ENCODE measurements around the gene CETN1. TPM values are rescaled to one million over a fixed set of nuclear protein-coding genes. Genes with fewer than 3 reads are reported as not detected.

CETN1 gene
- total RNA-seq, 1 donor from 2014 or later: not detected

GRCh38 chr18:600107-600506 is 19.9 kb downstream of the CETN1 start:
- TF ChIP-seq, protein P1, sequence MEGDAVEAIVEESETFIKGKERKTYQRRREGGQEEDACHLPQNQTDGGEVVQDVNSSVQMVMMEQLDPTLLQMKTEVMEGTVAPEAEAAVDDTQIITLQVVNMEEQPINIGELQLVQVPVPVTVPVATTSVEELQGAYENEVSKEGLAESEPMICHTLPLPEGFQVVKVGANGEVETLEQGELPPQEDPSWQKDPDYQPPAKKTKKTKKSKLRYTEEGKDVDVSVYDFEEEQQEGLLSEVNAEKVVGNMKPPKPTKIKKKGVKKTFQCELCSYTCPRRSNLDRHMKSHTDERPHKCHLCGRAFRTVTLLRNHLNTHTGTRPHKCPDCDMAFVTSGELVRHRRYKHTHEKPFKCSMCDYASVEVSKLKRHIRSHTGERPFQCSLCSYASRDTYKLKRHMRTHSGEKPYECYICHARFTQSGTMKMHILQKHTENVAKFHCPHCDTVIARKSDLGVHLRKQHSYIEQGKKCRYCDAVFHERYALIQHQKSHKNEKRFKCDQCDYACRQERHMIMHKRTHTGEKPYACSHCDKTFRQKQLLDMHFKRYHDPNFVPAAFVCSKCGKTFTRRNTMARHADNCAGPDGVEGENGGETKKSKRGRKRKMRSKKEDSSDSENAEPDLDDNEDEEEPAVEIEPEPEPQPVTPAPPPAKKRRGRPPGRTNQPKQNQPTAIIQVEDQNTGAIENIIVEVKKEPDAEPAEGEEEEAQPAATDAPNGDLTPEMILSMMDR (IDR thresholded peaks at IDR 0.05; ENCODE audit: insufficient read depth, low read length, poor library complexity, severe bottlenecking): no peak
- H3K36me3 ChIP-seq (ENCODE audit: control insufficient read depth, insufficient read depth, low read length): no peaks in the 10 kb centered on the region
- peaks cover 6% of the 10 kb centered on the region for H3K27me3 ChIP-seq (ENCODE audit: control insufficient read depth, insufficient read depth, low read length)
- no peak for DNase-seq (ENCODE audit: low read depth)
- H3K4me3 ChIP-seq (ENCODE audit: low read depth, low read length): no peak overlapping the region

DNA sequence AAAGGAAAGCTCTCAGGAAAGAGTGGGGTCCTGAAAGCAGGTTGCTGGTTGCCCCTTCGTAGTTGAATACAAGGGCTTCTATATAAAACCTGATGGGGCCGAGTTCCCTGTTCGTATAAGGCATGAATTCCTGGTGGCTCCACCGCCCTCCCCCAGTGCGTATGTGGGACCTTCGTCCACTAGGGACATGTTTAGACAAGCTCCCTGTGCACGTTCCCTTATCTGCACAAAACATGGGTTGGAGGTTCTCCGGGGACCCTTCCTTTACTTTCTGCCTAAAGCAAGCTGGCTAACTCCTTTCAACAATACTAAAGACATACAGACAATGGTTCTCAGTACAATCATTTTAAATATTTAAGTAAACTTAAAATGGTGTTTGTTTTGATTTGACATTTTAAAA is 24.6 kb downstream of the CETN1 start:
- Histone ChIP-seq H3K4me3 (ENCODE audit: low read depth, low read length) (no peak overlapping the region), H3K27me3 (ENCODE audit: control insufficient read depth, insufficient read depth, low read length) (peaks cover 4% of the 10 kb centered on the region), H3K36me3 (ENCODE audit: control insufficient read depth, insufficient read depth, low read length) (no peaks in the 10 kb centered on the region)
- DNase-seq (ENCODE audit: low read depth): no peak
- TF ChIP-seq, protein P1 (IDR thresholded peaks at IDR 0.05; ENCODE audit: insufficient read depth, low read length, poor library complexity, severe bottlenecking): no peak

DNA sequence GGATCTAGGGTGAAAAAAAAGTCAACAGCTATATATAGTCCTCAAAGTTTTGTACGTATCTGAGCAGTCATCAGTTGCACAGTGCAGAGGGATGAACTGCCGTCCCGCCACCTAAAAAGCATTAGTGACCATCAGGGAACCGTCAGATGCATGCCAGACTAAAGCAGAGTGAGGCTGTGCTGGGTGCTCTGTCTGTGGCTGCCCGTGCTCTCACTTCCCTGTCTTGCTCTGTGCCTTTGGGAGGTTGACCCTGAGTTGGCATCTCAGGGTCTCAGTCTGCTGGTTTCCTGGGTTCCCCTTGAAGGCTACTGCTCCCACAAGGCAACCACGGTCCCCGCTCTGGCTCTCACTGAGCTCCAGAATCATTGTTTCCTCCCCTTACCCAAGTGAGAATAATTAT is 27.8 kb downstream of the CETN1 start:
- Histone ChIP-seq H3K4me3 (ENCODE audit: low read depth, low read length) (no peak overlapping the region), H3K36me3 (ENCODE audit: control insufficient read depth, insufficient read depth, low read length) (no peaks in the 10 kb centered on the region), H3K27me3 (ENCODE audit: control insufficient read depth, insufficient read depth, low read length) (no peaks in the 10 kb centered on the region)
- TF ChIP-seq, protein P1 (IDR thresholded peaks at IDR 0.05; ENCODE audit: insufficient read depth, low read length, poor library complexity, severe bottlenecking): no peak
- no peak for DNase-seq (ENCODE audit: low read depth)

DNA sequence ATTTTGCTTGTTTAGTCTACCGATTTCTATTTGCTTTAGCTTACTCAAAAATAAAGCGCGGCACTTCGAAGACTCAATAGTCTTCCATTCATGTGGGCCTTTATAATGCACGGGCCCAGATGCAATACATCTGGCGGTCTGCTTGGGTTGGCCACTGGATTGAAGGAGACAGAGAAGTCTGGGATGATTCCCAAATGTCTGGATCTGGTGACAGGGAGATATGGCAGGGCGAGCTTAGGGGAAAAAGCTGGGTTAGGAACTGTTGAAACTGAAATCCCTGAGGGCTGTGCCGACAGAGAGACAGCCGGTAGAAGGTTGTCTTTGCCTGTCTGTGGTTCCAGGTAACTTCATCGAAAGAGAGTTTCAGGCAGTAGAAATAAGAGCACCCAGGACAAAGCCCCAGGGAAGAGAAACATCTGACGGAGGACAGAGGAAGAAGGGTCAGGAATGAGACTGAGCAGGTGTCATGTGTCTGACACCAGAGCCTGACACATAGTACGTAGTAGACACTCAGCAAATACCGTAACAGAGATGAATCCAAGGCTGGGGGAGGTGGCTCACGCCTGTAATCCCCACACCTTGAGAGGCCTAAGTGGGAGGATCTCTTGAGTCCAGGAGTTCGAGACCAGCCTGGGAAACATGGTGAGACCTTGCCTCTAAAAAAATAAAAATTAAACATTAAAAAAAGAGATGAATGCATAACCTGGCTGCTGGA is 30.2 kb downstream of the CETN1 start:
- TF ChIP-seq, protein P1 (IDR thresholded peaks at IDR 0.05; ENCODE audit: insufficient read depth, low read length, poor library complexity, severe bottlenecking): no peak

DNA sequence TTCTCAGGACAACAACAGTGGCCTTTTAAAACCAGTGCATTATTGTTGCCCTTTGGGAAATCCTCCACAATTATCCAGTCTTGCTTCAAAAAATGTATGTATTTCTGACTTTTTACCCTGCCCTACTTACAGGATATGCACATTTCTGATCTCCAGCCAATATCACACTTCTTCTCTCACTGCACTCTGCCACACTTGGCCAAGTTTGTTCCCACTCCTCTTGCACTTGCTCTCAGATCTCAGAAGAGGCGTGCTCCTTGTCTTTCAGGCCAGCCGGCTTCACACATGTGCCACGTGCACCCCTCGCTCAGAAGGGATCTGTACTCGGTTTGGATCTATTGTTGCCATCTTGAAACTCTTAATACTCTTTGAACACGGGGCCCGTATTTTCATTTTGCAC is 32.0 kb downstream of the CETN1 start:
- no peak overlapping the region for H3K4me3 ChIP-seq (ENCODE audit: low read depth, low read length)

More for the DNA sequence above, 30.2 kb downstream of the CETN1 start:
- Histone ChIP-seq H3K4me3 (ENCODE audit: low read depth, low read length) (no peak overlapping the region), H3K27me3 (ENCODE audit: control insufficient read depth, insufficient read depth, low read length) (no peaks in the 10 kb centered on the region), H3K36me3 (ENCODE audit: control insufficient read depth, insufficient read depth, low read length) (no peaks in the 10 kb centered on the region)
- DNase-seq (ENCODE audit: low read depth): no peak

More for the DNA sequence above, 32.0 kb downstream of the CETN1 start:
- TF ChIP-seq, protein P1 (IDR thresholded peaks at IDR 0.05; ENCODE audit: insufficient read depth, low read length, poor library complexity, severe bottlenecking): no peak
- no peak for DNase-seq (ENCODE audit: low read depth)
- Histone ChIP-seq H3K36me3 (ENCODE audit: control insufficient read depth, insufficient read depth, low read length) (no peaks in the 10 kb centered on the region), H3K27me3 (ENCODE audit: control insufficient read depth, insufficient read depth, low read length) (no peaks in the 10 kb centered on the region)

All from kidney epithelial cell (primary cell).